H9 (cell line): Measurements from ENCODE around the gene CDH13. TPM values are rescaled to one million over a fixed set of nuclear protein-coding genes. Genes with fewer than 3 reads are reported as not detected.

Source experiments
- DNase-seq: peaks from one replicate; pipeline ENCODE4 v3.0.0-alpha.2; 2017
- H2AFZ ChIP-seq: one replicate; pipeline ENCODE4 v1.6.1; 2013; ENCODE audit warnings: mild to moderate bottlenecking, low read length, control low read depth, moderate library complexity
- H2AK5ac ChIP-seq: 2 replicates; pipeline ENCODE4 v1.6.1; 2013; ENCODE audit warnings: low read length, control low read depth, mixed read lengths; ENCODE audit not compliant: insufficient read length
- H2BK120ac ChIP-seq: one replicate; pipeline ENCODE4 v1.6.1; 2013; ENCODE audit warnings: low read depth, mild to moderate bottlenecking, low read length, control low read depth, inconsistent platforms; ENCODE audit not compliant: poor library complexity, severe bottlenecking
- H2BK12ac ChIP-seq: 2 replicates; pipeline ENCODE4 v1.6.1; 2013; ENCODE audit warnings: low read length, control low read depth, mixed read lengths, low read depth; ENCODE audit not compliant: insufficient read length
- H2BK15ac ChIP-seq: 2 replicates; pipeline ENCODE4 v1.6.1; 2013; ENCODE audit warnings: low read depth, low read length, control low read depth
- H2BK20ac ChIP-seq: one replicate; pipeline ENCODE4 v1.6.1; 2013; ENCODE audit warnings: low read depth, mild to moderate bottlenecking, low read length, control low read depth, inconsistent platforms; ENCODE audit not compliant: poor library complexity, severe bottlenecking
- H2BK5ac ChIP-seq: 2 replicates; pipeline ENCODE4 v1.6.1; 2013; ENCODE audit warnings: low read length, control low read depth, mixed read lengths; ENCODE audit not compliant: insufficient read length
- H3K14ac ChIP-seq: 2 replicates; pipeline ENCODE4 v1.6.1; 2013; ENCODE audit warnings: low read length, control low read depth; ENCODE audit not compliant: insufficient read depth
- H3K18ac ChIP-seq: 2 replicates; pipeline ENCODE4 v1.6.1; 2013; ENCODE audit warnings: low read depth, mild to moderate bottlenecking, mixed read lengths, low read length, control low read depth; ENCODE audit not compliant: insufficient read length
- H3K23ac ChIP-seq: 2 replicates; pipeline ENCODE4 v1.6.1; 2013; ENCODE audit warnings: low read length, control low read depth, mixed read lengths, low read depth; ENCODE audit not compliant: insufficient read length
- H3K23me2 ChIP-seq: 2 replicates; pipeline ENCODE4 v1.6.1; 2013; ENCODE audit warnings: low read depth, mild to moderate bottlenecking, mixed read lengths, low read length, control low read depth; ENCODE audit not compliant: insufficient read length, poor library complexity, severe bottlenecking
- H3K27ac ChIP-seq: 2 replicates; pipeline ENCODE4 v1.5.1; 2013; ENCODE audit warnings: low read length, control low read depth, mixed read lengths, low read depth; ENCODE audit not compliant: insufficient read length
- H3K27me3 ChIP-seq: 2 replicates; pipeline ENCODE4 v1.6.1; 2013; ENCODE audit warnings: low read length, control low read depth, inconsistent platforms; ENCODE audit not compliant: insufficient read depth
- H3K4ac ChIP-seq: 2 replicates; pipeline ENCODE4 v1.6.1; 2013; ENCODE audit warnings: low read depth, mild to moderate bottlenecking, control low read depth, inconsistent platforms, low read length, moderate library complexity
- H3K4me1 ChIP-seq: 2 replicates; pipeline ENCODE4 v1.6.1; 2013; ENCODE audit warnings: low read length, control low read depth, inconsistent platforms; ENCODE audit not compliant: insufficient read depth
- H3K4me2 ChIP-seq: 2 replicates; pipeline ENCODE4 v1.6.1; 2013; ENCODE audit warnings: low read length, control low read depth, mixed read lengths; ENCODE audit not compliant: insufficient read length, insufficient read depth
- H3K56ac ChIP-seq: 2 replicates; pipeline ENCODE4 v1.6.1; 2013; ENCODE audit warnings: low read depth, mild to moderate bottlenecking, mixed read lengths, low read length, control low read depth; ENCODE audit not compliant: insufficient read length
- H3K79me1 ChIP-seq: 2 replicates; pipeline ENCODE4 v1.6.1; 2013; ENCODE audit warnings: low read depth, mild to moderate bottlenecking, moderate library complexity, low read length, control low read depth, inconsistent platforms; ENCODE audit not compliant: insufficient read depth, poor library complexity, severe bottlenecking
- H3K79me2 ChIP-seq: 2 replicates; pipeline ENCODE4 v1.6.1; 2013; ENCODE audit warnings: low read length, control low read depth, inconsistent platforms; ENCODE audit not compliant: insufficient read depth
- H3K9ac ChIP-seq: 2 replicates; pipeline ENCODE4 v1.6.1; 2013; ENCODE audit warnings: low read length, control low read depth, mixed read lengths; ENCODE audit not compliant: insufficient read length; ENCODE audit errors: extremely low read depth
- H3K9me3 ChIP-seq: one replicate; pipeline ENCODE4 v1.6.1; 2013; ENCODE audit warnings: low read depth, low read length, inconsistent platforms; ENCODE audit not compliant: control insufficient read depth
- H3T11ph ChIP-seq: one replicate; pipeline ENCODE4 v1.6.1; 2013; ENCODE audit warnings: mild to moderate bottlenecking, low read length, control low read depth, inconsistent platforms
- H4K20me1 ChIP-seq: one replicate; pipeline ENCODE4 v1.6.1; 2013; ENCODE audit not compliant: control insufficient read depth, insufficient read length, insufficient read depth
- H4K5ac ChIP-seq: 2 replicates; pipeline ENCODE4 v1.6.1; 2013; ENCODE audit warnings: low read depth, mild to moderate bottlenecking, mixed read lengths, low read length, control low read depth; ENCODE audit not compliant: insufficient read length
- H4K8ac ChIP-seq: replicated peaks from 2 replicates; pipeline ENCODE4 v1.6.1; 2013; ENCODE audit warnings: low read length, control low read depth, mixed read lengths, low read depth; ENCODE audit not compliant: insufficient read length
- H4K91ac ChIP-seq: 2 replicates; pipeline ENCODE4 v1.6.1; 2013; ENCODE audit warnings: low read depth, mild to moderate bottlenecking, moderate library complexity, mixed read lengths, low read length, control low read depth; ENCODE audit not compliant: insufficient read length
- H3K27ac Mint-ChIP-seq, 3 experiments: 2 replicates in 2 of 3; 3 replicates in 1 of 3; pipeline ENCODE4 v1.8.0; 2020 to 2021; ENCODE audit warnings: mixed read lengths in 3 of 3, mild to moderate bottlenecking in 1 of 3, moderate library complexity in 1 of 3
- H3K27me3 Mint-ChIP-seq: 2 replicates; pipeline ENCODE4 v1.8.0; 2021; ENCODE audit warnings: low read depth, mild to moderate bottlenecking, moderate library complexity, mixed read lengths
- H3K36me3 Mint-ChIP-seq, 3 experiments: 2 replicates in 2 of 3; 3 replicates in 1 of 3; pipeline ENCODE4 v1.8.0; 2020 to 2021; ENCODE audit warnings: low read depth in 3 of 3, mixed read lengths in 3 of 3; ENCODE audit not compliant: insufficient read depth in 1 of 3
- H3K4me1 Mint-ChIP-seq, 2 experiments: 2 replicates each; pipeline ENCODE4 v1.8.0; 2020; ENCODE audit warnings: mixed read lengths in 2 of 2
- H3K4me3 Mint-ChIP-seq, 2 experiments: 2 replicates in 1 of 2; 3 replicates in 1 of 2; pipeline ENCODE4 v1.8.0; 2020 to 2021; ENCODE audit warnings: mild to moderate bottlenecking in 2 of 2, mixed read lengths in 2 of 2, moderate library complexity in 1 of 2
- H3K9me3 Mint-ChIP-seq, 2 experiments: 2 replicates in 1 of 2; 3 replicates in 1 of 2; pipeline ENCODE4 v1.8.0; 2020; ENCODE audit warnings: mild to moderate bottlenecking in 2 of 2, mixed read lengths in 2 of 2, moderate library complexity in 1 of 2
- WGBS: extraction: QIAGEN DNeasy Blood & Tissue Kit; methylation state at CpG from one replicate; pipeline ENCODE4 v1.1.7; 2013; ENCODE audit warnings: missing lambda C conversion rate, low lambda C conversion rate, mixed read lengths; ENCODE audit not compliant: insufficient read length; ENCODE audit errors: extremely low coverage; 5-methylcytosine and 5-hydroxymethylcytosine counted together
- total RNA-seq: library from RNA; stranded (reverse); gene quantifications from 2 replicates; pipeline ENCODE4 v1.2.1, GENCODE V29; 2021
- TF ChIP-seq, protein P1 (sequence below): fragments of 200-600 bp; sonication (generic); conservative IDR thresholded peaks from 3 replicates; pipeline ENCODE4 v1.8.0; 2021; ENCODE audit warnings: antibody characterized with exemption, mild to moderate bottlenecking

The CDH13 gene
- total RNA-seq, 1 experiment from 2014 or later: 1.5 TPM

DNA sequence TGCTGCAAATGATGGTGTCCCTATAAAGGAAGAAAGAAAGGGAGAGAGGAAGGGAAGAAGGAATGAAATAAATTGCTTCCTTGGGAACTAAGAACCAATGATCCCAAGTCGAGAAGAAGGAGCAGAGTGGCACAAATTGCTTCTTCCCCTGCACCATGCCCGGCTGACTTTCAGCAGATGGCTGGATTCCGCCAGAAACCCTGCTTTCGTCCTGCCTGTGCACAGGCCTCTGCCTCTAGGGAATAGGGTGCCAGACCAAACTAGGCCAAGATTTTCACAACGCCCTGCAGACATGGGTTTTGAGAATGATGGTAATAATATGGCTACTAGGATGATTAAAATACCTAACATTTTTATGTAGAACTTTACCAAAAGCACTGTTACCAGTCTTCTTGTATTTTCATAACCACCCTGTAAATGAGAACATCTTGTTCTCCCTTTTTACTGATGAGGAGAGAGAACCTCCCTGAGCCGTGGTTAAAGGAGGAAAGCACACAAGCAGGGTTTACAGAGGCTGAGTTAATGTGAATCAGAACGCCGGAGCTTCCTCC, 1058.9 kb downstream of the CDH13 start:
- no peak overlapping the region for H2BK15ac ChIP-seq
- no peak overlapping the region for H3K56ac ChIP-seq
- TF ChIP-seq, protein P1, sequence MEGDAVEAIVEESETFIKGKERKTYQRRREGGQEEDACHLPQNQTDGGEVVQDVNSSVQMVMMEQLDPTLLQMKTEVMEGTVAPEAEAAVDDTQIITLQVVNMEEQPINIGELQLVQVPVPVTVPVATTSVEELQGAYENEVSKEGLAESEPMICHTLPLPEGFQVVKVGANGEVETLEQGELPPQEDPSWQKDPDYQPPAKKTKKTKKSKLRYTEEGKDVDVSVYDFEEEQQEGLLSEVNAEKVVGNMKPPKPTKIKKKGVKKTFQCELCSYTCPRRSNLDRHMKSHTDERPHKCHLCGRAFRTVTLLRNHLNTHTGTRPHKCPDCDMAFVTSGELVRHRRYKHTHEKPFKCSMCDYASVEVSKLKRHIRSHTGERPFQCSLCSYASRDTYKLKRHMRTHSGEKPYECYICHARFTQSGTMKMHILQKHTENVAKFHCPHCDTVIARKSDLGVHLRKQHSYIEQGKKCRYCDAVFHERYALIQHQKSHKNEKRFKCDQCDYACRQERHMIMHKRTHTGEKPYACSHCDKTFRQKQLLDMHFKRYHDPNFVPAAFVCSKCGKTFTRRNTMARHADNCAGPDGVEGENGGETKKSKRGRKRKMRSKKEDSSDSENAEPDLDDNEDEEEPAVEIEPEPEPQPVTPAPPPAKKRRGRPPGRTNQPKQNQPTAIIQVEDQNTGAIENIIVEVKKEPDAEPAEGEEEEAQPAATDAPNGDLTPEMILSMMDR: no peak
- no peaks in the 10 kb centered on the region for H3K36me3 Mint-ChIP-seq
- H3K27ac Mint-ChIP-seq: no peak overlapping the region
- H3K27me3 ChIP-seq: no peaks in the 10 kb centered on the region
- H3T11ph ChIP-seq: no peak overlapping the region
- no peak overlapping the region for H3K4me3 Mint-ChIP-seq
- H3K4me2 ChIP-seq: no peak overlapping the region
- no peaks in the 10 kb centered on the region for H3K9me3 Mint-ChIP-seq
- H3K79me2 ChIP-seq: no peaks in the 10 kb centered on the region
- H4K5ac ChIP-seq: no peak overlapping the region
- H2AFZ ChIP-seq: no peak overlapping the region
- no peaks in the 10 kb centered on the region; the same call in 1 of the 2 replicates for H3K4me1 ChIP-seq
- no peaks in the 10 kb centered on the region for H4K20me1 ChIP-seq
- H3K23me2 ChIP-seq: no peaks in the 10 kb centered on the region
- no peak overlapping the region for H2BK12ac ChIP-seq
- no peak overlapping the region for H2AK5ac ChIP-seq
- no peak overlapping the region for H3K18ac ChIP-seq
- no CpG with 5 or more reads among the region's 8 CpGs for WGBS
- no peak overlapping the region for H3K23ac ChIP-seq
- peaks cover 1% of the 10 kb centered on the region; the same call in 1 of the 2 replicates for H3K27me3 Mint-ChIP-seq
- DNase-seq: no peak
- H3K14ac ChIP-seq: no peak overlapping the region
- H3K79me1 ChIP-seq: no peaks in the 10 kb centered on the region
- no peaks in the 10 kb centered on the region for H3K9me3 ChIP-seq
- H3K27ac ChIP-seq: no peak overlapping the region
- no peak overlapping the region for H2BK20ac ChIP-seq
- H3K4ac ChIP-seq: no peak overlapping the region
- H3K4me1 Mint-ChIP-seq: peaks cover 20 to 25% of the 10 kb centered on the region in 2 experiments
- no peak overlapping the region for H4K91ac ChIP-seq
- H2BK5ac ChIP-seq: no peak overlapping the region
- H2BK120ac ChIP-seq: no peak overlapping the region
- H4K8ac ChIP-seq: no peak overlapping the region
- H3K9ac ChIP-seq: no peak overlapping the region
